Fibroblast of skin of left quadriceps (primary cell): ENCODE data around the gene IRF8.
"Not testable (repeated sequence)": the region's sequence is repeated elsewhere in the genome, so short reads cannot be mapped to it uniquely, and the experiment has no call there.

Source experiments
- DNase-seq, 2 experiments: peaks; one replicate each; pipeline ENCODE4 v3.0.0-alpha.2; 2013; ENCODE audit warnings: low read depth in 2 of 2

Gene IRF8

DNA sequence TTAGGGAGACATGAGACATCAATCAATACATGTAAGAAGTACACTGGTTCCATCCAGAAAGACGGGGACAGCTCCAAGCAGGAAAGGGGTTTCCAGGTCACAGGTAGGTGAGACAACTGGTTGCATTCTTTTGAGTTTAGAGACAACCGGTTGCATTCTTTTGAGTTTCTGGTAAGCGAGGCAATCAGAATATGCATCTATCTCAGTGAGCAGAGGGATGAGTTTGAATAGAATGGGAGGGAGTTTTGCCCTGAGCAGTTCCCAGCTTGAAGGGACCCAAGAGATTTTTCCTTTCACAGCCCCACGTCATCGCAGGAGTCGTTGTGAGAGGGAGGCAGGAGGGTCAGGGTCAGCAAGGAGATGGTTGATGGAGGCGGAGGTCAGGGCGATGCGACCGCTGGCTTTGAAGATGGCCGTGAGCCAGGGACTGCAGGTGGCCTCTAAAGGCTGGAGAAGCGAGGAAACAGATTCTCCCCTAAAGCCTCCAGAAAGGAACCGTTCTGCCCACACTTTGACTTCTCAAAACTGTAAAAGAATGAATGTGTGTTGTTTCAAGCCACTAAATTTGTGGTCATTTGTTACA is 36.5 kb downstream of the IRF8 start:
- DNase-seq, result no peak

DNA sequence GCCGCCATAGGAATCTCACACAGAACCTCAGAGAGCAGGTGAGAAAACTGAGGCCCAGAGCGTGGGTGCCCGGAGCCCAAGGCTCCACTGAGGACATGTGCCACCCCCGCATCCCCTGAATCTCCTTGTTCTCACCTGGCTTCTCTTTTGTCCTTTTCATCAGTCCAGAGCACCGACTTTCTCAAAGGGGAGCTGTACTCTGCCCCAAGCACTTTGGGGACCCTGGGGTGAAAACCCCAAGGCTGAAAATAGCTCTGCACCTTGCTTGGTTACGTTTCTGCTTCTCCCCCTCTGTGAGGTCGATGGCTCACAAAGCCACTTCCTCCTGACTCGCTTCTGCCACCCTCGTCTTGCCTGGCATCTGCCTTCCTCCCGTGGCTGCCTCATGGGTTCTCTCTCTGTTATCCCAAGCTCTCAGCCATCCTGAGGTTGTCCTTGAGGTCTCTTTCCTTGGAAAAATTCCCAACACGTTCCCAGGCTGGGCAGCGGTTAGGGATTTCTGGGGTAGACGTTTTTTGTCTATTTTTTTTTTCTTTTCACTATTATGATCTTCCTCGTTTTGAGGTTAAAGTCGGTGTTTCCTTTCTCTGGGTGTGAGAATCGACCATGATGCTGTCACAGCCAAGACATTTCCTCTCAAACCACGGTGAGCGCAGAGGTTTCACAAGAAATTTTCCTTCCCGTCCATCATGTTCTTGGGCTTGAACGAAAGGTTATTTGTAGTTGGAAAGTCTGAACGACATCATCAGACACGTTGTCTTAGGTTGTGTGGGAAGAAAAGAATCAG is 37.2 kb downstream of the IRF8 start:
- no peak for DNase-seq

DNA sequence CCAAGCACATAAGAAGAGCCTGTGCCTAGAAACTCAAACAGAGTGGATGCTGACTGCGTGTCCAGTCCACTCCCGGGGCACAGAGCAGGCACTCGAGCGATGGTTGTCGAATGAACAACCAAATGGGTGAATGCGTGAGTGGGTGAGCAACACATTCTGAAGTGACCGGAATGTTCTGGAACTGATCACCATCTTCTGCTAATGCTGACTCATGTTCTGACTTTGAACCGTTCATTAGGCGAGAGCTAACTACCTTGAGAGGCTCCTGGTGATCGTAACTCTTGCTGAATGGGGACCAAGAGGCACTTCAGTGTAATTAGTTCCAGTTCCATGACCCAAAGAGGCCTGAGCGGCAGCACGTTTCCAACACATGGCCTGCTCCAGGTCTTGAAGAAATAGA is 37.9 kb downstream of the IRF8 start:
- DNase-seq, result no peak

DNA sequence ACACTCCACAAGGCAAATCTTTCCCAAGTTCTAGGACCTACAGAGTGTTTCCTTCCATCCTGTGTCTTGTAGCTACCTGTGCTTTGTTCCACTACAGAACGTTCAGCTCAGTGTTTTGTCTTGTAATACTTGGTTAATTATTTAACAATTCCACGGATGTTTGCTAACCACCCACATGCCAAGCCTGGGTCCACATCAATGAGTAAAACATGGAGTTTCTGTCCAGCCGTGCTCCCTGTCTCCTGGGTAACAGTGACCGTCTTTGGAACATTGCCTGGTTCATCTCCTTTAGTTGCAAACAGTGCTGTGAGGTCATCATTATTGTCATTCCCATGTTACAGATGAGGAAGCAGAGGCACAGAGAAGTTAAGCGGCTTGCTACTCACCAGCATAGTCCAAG is 41.3 kb downstream of the IRF8 start:
- DNase-seq, result no peak

DNA sequence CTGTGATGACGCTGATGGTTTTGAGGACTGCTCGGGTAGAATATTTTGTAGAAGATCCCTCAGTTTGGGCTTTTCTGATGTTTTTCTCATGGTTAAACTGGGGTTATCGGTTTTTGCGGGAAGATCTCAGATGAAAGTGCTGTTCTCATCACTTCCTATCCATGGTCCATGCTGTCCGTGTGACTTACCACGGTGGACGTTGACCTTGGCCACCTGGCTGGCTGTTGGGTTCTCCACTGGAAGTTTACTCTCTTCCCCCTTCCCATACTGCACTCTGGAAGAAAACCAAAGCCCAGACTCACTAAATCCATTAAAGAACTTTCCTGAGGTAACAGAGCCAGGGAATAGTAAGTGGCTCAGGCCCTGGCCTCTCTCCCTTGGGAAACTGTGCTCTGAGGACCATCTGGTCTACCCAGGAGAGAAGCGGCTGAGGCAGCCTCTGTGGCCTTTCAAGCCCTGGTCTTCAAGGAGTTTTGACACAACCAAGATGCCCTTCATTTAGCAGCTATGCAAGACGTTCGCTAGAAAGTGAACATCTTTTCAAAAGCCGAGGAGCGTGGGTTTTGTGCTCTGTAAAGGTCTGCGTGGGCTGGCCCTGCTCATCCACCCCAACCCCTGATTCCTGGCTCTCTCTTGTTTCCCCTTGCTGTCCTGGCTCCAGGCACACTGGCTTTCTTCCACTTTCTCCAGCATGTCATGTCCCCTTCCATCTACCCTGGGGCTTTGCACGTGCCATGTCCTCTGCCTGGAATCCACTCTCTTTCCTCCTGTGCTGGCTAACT is 43.1 kb downstream of the IRF8 start:
- no peak for DNase-seq

DNA sequence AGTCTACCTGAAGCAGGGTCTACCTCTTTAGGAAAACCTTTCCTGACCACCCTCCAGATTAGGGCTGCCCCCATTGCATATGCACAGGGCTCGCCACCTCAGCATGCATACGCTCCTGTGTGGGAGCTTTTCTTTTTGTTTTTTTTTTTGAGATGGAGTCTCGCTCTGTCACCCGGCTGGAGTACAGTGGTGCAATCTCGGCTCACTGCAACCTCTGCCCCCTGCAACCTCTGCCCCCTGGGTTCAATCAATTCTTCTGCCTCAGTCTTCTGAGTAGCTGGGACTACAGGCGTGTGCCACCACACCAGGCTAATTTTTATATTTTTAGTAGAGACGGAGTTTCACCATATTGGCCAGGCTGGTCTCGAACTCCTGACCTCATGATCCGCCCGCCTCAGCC is 43.7 kb downstream of the IRF8 start:
- DNase-seq, result not testable (repeated sequence)

DNA sequence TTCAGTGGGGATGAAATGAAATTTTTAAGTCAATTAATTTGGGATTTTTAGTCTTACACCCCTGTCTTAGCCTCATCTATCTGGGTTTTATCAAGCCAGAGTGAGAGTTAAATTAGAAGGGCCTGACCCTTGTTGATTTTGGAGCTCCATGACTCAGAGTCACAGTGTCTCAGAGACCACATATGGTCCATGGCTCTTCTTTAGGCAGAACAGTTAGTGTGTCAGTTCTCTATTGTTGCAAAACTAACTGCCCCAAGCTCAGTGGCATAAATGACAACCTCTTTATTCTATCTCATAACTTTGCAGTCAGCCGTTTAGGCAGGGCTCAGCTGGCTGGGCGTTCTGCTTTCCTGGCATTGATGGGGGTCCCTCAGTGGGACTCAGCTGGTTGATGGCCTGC is 44.7 kb downstream of the IRF8 start:
- no peak for DNase-seq

DNA sequence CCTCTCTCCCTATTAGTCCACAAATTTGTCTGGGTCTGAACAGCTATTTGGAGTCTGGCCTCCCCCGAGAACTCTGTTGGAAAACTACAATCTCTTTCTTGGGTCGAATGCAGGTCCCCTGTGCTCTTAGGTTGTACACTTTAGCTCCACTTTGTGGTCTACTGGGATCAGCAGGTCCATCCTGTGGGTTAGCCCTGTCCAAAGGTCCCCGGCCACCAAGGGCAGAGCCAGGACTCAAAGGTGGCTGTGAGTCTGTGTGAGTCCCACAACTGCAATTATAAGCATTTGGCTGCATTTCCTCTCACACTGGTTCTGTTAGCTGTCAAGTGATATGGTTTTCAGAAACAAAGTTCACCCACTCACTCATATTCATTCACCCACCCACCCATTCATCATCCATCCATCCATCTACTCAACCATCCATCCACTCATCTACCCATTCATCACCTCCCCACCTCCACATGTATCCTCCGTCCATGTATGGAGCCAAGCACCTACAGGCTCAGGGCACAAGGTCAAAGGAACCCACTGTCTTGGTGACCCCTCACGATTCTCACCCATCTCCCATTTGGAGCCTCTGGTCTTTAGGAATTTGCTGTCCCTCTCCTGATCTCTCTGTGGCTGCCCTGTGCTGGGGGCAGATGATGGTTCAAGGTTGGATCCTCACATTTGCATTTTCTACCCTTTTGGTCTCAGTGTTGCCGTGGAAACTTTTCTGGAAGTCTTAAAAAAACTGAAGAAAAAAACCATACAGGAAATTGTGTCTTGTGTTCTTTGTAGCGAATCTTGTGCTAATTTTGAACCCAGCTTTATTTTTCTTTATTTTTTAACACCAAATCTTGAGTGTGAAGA is 45.8 kb downstream of the IRF8 start:
- DNase-seq, result no peak

DNA sequence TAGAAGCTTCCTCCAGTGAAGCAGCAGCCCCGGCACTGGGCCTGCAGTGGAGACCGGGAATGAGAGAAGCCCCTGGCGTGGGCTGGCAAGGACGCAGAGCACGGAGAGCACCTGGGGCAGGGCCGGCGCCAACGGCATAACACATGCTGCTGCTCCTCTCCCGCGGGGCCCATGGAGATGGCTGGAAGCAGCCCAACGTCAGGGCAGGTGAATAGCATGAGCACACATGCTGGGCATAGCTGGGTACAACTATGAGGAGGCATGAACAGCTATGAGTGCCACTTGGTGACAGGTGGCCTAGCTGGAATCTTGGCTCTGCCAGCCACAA is 46.4 kb downstream of the IRF8 start:
- no peak for DNase-seq

DNA sequence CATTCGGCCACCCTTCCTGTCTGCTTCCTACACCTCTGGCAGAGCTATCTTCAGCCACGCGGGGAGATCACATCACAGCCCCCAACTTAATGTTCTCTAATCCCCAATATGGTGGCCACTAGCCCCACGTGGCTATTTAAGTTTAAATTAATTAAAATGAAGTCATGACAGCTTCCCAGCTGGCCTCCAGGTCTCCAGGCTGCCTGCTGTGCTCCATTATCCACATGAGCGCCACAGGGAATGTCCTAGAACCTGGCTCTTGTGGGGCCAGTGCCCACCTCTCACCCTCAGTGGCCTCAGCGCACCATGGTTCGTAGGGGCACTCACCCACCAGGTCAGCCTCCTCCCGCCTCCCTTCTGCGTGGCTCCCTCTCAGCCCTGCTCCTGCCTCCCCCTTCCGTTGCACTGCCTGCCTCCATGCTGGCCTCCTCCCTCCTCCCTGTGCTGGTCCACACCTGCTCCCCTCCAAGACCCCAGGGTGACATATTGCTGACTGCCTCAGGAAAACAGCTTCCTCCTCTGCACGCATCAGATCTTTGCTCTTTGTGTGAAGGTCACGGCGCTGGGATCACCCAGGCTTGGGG is 47.7 kb downstream of the IRF8 start:
- no peak for DNase-seq

DNA sequence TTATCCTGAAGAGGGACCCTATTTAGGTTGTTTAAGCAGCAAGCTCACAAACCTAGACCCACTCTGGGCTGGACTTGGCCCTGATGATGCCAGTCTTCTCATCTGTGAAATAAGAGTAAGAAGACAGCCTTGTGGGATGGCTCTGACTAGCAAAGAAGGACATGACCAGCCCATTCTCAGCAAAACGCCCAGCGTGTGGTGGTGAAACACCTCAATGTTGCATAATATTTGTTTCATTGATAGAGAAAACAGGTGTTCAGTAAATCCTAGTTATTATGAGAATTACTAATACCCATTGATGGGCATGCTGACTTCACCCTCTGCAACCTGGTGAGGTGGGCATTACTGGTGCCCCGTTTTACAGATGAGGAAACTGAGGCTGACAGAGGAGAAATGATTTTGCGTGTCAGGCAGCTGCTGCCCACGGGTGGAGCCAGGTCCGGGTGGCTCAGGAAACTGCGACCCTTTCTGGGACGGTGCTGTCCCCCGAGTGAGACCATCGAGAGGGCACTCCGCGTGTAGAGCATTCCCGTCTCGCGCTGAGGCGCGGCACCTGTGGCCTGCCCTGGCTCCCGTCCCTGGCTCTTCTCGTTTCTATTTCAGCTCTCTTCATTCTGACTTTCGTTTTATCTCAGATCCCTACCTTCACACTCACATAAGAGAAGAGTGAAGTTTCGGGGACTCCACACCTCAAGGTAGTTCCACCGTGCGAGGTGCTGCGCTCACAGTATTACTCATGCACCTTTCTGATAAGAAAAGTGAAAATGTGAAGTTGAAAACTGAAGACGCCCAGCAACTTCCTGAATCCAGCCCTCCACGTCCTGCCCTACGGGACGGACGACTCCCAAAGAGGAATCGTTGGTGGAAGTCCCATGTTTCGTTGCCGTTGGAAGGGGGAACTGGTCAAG is 48.5 kb downstream of the IRF8 start:
- DNase-seq, result no peak

DNA sequence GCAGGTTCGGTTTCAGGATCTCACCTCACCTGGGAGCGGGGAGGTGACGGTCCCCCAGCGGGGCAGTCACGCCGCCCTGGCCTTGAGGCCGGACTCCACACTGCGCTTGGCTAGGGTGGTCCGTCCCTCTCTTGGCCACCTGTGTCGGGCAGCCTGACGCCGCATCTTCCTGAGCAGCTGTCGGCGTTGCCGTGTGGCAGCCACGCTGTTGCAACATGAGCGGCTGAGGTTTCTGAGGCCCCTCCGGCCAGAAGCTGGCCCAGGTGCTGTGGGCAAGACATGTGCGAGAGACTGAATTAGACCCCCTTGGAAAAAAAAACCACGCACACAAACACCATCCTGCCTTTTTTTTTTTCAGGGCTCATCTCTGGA is 49.2 kb downstream of the IRF8 start:
- DNase-seq, result no peak

DNA sequence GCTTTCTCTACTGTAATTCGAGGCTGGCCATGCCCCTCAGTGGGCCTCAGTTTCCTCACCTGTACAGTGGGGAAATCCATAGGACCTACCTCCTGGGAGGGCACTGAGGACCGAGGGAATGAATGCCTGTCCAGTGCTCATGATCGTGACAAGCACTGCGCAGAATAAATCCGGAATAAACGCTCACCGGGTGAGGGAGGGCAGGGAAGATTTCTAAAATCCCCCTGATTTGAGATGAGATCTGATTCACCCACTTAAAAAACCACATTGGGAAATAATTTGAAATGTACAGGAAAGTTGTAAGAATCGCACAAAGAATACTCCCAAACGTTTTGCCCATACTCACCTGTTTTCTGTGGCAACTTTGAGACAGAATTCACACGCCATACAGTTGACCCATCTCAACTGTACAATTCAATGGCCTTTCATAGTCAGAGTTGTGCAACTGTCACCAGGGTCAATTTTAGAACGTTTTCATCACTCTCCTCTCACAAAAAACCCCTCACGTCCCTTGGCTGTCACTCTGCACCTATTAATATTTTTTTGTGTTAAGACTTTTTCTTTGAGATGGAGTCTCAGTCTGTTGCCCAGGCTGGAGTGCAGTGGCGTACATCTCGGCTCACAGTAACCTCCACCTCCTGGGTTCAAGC is 49.8 kb downstream of the IRF8 start:
- DNase-seq, result no peak

DNA sequence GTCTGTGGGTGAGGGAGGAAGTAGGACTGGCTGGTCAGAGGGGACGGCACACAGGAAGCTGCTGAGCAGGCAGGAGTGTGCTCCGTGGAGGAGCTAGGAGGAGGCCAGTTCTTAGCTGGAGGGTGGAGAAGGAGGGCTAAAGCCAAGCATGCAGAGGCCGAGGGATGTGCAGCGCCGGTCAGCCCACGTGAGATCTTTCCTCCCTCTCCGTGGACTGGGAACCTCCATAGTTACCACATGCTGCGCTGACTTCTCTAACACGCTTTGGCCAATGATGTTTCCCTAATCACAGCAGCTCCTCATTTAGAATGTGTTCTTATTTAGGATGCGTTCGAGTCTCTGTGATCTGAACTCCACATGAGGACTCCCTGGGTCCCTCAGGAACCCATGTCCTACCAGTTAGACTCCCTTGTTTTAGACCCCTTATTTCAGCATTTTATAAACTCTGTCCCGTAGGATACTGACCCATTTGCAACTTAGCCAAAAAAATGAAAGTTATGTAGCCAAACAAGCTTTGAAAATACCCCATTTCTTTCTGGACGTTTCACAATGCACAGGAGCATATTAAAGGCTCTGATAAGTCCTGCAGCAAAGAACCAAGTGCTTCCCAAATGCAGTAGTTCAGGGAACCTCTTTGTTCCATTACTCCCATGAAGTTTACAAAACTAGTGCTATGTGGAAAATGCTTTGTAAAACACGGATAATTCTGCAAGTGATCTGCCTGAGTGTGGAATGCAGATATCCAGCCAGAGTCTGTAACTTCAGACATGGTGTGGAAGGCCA is 51.4 kb downstream of the IRF8 start:
- no peak for DNase-seq

DNA sequence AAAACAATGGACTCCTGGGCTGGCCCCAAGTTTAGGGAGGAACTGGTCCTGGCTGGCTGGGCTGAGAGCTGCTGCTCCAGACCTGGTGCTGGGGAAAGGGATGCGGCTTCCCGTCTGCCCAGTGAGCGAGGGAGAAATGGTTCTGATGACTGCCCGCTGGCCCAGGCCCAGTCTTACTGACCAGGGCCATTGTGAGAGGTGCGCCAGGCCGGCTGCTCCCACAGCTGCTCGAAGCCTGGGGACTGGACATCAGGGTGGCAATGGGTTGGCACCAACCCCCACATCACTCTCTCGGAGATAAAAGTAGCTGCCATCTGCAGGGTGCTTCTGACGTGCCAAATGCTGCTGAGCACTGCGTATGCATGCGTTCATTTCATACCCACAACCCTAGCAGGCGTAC is 53.2 kb downstream of the IRF8 start:
- no peak for DNase-seq

DNA sequence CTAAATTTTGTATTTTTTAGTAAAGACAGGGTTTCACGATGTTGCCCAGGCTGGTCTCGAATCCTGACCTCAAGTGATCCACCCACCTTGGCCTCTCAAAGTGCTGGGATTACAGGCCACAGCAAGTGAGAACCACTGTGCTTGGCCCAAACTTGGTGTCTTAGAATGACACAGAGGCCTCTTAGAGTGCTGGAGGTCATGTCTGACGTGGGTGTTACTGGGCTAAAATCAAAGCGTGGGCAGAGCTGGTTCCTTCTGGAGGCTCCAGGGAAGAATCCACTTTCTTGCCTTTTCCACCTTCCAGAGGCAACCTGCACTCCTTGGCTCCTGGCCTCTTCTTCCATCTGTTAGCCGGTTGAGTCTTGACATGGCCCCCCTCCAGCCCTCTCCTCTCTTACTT is 53.8 kb downstream of the IRF8 start:
- no peak for DNase-seq

DNA sequence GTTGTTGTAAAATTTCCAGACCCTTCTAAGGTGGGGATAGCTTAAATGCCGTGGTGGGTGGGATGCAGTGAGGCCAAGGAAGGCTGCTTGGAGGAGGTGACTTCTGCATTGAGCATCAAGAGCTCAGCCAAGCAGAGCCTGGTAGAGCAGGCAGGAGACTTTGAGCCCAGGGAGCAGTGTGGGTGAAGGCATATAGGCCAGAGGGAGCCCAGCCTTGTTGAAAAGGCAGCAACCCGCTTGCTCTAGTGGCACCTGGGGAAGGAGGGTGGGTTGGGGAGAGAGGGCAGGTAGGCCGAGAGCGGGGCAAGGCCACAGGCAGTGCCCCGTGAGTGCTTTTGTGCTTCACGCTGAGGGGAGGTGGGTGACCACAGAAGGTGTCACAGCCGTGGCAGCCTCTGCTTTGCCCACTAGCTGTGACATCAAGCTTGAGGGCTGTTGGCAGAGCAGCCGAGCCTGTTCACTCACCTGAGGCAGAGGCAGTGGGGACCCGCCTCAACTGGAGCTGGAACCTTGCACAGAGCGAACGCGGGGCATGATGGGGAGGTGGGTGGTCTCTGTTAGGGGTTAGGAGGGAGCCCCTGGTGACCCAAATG is 56.1 kb downstream of the IRF8 start:
- DNase-seq, result no peak

DNA sequence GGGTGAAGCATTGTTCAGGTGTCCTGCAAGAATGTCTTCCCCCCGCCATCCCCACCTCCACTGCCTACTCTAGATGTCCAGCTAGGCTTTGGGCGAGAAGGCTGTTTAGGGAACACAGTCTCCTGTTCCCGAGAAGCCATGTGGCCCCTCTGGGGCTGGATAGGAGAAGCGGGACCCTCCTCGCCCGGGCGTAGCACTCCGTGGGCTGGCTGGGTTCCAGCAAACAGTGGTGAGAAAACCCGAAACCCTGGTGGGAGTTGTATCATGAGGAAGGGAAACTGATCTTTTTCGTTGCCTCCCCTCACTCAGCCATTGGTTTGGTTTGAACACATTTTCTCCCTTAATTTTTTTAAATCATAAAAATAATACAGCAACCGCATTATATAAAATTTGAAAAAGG is 56.6 kb downstream of the IRF8 start:
- DNase-seq, result no peak

DNA sequence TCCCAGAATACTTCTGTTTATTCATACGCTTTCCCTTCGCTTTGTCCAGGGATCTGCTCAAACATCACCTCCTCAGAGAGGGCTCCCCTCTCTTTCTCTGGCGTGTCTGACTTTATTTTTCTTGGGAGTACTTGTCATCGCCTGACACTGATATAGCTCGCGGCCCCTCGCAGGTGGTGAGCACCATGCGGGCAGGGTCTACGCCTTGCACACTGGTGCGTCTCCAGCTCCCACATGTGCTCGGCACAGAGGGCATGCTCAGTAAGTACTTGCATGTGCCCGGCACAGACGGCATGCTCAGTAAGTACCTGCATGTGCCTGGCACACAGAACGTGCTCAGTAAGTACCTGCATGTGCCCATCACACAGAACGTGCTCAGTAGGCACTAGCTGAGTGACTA is 57.5 kb downstream of the IRF8 start:
- no peak for DNase-seq
